Measurements from ENCODE around the gene ATP13A1.
A peak's percentile ranks its signal among the peaks of the same experiment; 100 is the strongest.

DNA sequence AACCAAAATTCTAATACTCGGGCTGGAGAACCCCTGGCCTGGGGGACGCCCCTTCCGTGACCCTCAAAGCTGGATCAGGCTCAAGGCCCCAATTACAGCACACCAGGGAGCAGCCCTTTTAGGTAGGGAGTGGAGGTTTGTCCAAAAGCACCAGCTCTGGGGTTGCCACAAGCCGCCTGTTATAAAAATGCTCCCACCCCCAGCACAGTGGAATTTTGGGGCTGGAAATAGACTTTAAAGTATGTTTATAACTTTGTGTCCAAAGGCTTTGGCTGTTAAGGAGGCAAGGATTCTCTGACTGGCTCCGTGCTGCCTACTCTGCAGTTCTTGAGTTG, 19.5 kb downstream of the ATP13A1 start:
- TF ChIP-seq CTCF (IDR thresholded peaks at IDR 0.05) (peak in 1 of 4 experiments; percentile 25), POLR2A (IDR thresholded peaks at IDR 0.05) (no peak), POLR2AphosphoS5 (IDR thresholded peaks at IDR 0.05) (no peak)
